Activated T-cell treated with anti-CD3 and anti-CD28 coated beads for 48 hours (primary cell): ENCODE data around the gene C5orf15.
"Not testable (repeated sequence)": the region's sequence is repeated elsewhere in the genome, so short reads cannot be mapped to it uniquely, and the experiment has no call there.

Experiments used
- DNase-seq: peaks from one replicate; pipeline ENCODE4 v3.0.0-alpha.2; 2020; ENCODE audit warnings: low read depth

C5orf15 gene

DNA sequence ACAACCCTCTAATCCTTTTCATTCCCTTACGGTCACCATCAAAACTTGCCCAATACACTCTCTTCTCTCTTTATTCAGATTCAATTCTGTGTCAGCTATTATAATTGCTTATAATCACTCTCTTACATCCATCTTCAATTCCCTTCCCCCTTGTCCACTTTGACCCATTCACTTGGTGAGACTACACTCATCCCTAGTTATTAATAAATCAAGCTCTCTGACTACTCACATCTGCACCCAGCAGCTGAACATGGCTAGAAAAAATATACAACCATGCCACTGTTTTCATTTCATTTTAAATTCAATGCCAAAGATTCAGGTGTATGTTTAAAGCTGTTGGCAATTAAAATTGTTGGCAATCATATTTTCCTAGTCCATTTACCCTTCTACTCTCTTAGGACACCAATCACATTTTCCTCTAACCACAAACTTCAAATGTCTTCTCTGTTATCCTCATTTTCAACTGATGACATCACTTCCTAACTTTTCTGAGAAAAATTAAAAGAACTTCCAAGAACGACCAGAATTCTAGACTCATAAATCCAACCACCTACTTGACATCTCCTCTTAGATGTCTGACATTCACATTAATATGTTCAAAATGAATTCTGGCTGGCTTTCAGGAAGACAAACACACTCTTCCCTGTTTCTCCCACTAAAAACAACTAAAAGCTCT lies 5.5 kb downstream of the C5orf15 start:
- DNase-seq, result no peak

GRCh38 chr5:133962131-133962530 lies 6.3 kb downstream of the C5orf15 start:
- no peak for DNase-seq

DNA sequence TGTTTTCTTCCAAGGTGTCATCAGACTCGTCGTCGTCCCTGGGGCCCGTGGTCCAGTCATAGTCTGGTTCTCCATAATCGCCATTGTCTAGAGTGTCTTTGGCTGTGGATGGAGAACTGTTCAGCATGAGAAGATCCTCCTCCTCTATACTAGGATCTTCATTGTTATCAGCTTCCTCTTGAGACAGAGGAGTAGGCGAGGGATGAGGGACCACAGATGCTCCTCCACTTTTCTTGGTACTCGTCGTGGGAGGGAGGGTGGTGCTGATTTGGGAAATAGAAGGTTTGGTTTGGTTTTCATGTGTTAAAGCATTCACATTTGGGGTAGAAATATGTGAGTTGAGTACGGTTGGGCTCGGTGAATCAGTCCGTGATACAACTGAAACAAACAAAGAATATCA lies 8.8 kb downstream of the C5orf15 start:
- DNase-seq, result no peak

DNA sequence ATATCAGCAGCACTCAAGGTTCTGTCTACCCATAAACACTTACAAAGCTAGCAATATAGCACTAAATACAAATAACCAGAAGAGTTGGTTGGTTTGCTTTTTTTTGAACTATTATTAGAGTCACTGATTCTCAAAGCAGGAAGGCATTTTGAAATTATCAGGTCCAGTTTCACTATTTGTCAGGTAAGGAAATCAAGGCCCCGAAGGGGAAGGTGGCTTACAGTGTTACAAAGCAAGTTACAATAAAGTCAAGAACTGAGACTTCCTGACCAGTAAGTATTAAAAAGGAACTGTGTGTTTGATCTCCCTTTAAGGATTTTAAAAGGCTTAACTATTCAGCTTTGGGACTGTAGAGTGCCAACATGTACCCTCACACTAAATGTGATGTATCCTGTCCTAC lies 10.8 kb downstream of the C5orf15 start:
- DNase-seq, result no peak

GRCh38 chr5:133957080-133957479 lies 11.3 kb downstream of the C5orf15 start:
- DNase-seq, result no peak

GRCh38 chr5:133956196-133956595 lies 12.2 kb downstream of the C5orf15 start:
- DNase-seq, result not testable (repeated sequence)

GRCh38 chr5:133953568-133954145 lies 14.8 kb downstream of the C5orf15 start:
- no peak for DNase-seq

DNA sequence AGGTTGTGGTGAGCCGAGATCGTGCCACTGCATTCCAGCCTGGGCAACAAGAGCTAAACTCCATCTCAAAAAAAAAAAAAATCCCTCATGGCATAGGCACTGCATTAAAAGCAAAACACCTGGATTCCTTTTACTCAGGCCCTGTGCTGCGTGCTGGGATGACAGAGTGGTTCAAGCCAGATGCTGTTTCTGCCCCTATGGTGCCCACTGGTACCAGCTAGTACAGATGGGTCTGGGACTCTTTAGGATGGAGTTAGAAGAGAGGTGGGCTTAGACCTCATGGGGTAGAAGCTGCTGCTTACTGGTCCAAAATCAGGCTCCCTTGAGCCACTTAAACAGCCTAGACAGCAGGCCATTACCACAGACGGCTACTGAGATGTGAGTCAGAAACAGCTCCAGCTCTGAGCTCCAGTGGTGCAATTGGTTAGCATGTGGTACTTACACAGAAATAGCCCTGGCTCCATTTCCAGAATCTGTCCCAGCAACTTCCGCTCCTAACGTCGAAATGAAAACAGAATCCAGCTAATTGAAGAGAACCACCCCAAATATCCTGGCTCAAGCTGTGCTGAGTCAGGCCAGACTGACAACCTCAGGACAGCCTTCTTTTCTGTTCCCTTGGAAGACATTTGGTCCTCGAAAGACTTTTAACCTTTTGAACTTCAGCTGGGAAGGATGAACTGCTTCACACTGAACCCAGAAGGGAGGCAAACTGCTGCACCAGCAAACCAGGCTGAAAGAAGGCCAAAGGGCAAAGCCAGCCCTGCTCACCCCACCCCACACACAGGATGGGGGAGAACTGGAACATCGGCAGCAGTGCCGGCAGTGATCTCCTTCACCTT lies 15.5 kb downstream of the C5orf15 start:
- no peak for DNase-seq

DNA sequence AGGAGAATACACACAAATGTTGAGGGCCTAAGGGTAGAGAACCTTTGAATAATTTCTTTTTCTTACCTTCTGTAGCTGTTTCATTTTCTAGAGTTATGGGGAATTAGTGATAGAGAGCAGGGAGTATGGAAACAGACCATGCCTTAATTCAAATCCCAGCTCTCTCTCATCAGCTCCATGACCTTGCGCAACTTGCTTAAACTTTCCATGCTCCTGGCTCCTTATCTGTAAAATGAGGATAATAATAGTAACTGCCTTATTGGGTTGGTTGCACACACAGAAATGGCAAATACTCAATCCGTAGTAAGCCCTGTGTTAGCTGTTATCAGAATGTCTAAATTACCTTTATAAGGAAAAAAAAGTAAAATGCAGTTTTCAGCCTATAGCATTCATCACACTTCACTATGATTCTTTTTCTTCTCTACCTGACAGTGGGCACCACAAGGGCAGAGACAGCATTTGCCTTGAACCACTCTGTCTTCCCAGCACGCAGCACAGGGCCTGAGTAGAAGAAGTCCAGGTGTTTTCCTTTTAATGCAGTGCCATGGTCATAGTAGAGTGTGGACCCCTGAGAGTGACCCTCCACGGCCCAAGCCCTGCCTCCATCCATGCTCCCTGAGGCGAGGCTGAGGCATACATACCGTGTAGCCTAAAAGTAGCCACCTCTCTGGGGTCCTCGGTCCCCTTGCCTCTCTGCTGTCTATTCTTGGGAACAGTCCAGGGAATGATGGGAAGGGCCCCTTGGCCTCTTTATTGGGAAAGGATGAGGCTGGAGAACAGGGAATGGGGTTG lies 17.4 kb downstream of the C5orf15 start:
- DNase-seq, result no peak

DNA sequence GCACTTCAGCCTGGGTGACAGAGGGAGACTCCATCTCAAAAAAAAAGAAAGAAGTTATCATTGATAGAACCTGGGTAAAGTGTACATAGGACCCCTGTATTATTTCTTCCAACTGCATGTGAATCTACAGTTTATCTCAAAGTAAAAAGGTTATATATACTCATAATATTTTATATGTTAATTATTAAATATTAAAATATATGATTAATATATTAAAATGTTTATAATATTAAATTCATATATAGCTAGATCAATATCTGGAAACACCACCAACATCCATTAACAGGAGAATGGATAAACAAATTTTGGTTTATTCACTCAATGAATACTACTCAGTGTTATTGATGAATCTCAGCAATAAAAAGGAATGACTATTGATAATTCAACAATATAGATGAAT lies 19.7 kb downstream of the C5orf15 start:
- DNase-seq, result no peak

- DNase-seq, result no peak
These were observed 21.0 kb downstream of the C5orf15 start for GRCh38 chr5:133947431-133947841.

DNA sequence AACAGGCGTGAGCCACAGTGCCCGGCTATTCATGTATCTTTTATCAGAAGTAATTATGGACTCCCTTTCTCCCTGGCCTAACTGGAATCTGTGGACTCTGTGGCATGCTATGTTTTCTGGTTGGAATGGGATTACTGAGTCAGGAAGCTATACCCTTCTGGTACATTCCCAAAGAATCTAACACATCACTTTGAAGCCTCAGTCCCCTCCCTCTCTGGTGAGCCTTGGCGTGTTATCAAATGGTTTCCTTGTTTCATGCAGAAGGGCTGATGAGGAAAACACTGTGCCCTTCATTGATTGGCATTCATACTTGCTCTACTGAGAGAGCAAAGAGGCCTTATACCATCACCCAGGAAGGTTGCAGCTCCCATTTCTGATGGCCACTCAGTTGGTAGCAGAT lies 22.9 kb downstream of the C5orf15 start:
- DNase-seq, result no peak

DNA sequence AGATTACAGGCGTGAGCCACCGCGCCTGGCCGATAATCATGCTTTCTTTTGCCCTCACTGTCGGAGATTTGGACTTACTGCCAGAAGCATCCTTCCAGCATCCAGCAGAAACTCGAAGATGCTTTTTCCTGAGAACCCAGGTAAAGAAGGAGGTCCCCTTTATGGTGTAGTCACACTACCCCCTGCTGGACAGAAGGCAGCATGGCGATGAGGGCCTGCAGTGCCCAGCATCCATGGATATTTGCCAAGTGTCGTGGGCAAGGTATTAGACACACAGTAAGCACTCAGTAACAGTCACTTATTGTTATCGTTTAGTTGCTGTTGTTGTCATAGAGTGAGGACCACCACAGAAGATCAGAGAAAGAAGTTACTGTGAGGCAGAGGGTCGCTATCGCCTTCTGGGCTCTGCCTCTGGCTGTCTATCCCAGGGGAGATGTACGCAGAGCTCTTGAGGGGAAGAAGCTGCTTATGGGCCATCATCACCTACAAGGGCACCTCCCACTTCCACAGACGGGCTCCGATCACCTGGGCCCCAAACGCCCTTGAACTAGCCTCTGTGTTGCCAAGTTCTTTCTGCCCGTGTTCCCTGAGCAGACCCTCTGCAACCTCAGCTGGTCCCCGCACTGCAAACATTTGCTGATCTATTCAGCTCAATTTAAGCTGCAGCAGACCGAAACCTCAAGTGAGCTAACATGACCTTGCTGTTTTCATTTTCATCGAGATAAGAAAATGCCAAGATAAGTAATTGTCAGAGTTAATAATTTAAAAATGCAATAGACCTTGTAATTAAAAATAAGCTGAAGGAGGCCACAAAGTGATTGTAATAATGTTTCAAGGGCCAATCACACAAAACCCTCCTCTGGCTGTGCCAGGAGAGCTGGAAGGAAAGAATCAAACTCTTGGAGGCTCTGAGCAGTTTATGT lies 23.9 kb downstream of the C5orf15 start:
- peak; percentile 42 for DNase-seq

DNA sequence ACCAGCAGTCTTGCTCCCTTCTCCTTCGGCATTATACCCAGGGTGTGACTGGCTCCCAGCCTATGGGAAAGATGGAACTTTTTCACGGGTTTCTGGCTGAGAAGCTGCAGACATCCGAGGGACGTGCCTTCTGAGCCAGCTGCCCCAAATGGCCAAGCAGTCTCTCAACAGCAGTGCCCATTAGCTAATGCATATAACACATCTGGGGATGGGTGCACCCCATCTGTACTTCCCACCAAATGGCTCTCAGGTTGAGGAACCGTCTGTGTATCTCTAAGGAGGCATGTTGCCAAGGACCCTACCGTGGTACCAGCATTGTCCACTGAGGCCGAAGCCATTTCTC lies 25.0 kb downstream of the C5orf15 start:
- no peak for DNase-seq

DNA sequence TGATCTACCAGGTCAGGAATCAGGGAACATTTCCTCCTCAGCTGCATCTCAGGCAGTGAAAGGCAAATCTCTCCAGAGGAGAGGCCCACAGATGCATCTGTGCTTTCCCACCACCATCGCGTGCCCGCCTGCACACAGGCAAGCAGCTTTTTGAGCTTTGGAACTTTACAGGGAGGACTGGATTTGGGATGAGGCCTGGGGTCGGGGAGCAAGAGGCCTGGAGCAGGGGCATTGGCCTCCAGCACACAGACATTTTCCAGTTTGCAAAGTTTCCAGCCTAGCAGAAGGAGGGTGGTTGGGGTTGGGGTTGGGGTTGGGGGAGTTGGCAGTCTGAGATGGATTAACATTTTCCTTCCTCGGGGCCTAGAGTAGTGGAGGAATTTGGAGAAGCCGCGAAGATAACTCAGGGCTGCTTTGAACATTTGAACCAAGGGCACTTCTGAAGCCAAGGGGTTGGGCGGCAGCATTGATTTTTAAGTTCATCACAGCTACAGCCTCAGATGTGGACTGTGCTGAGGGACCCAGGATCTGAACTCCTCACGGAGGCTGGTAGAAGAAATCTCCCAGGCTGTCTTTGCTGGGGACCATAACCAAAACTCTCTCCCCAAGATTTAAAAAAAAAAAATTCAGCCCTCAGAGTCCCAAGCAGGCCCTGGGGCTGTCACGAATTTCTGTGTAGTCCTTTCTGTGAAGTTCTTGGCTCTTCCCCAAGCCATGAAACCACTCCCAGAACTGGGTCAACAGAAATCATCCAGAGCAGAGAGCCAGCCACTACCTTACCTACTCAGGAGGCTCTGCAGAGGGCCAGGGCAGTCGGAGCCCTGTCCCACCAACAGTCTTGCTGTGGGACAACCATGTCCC lies 25.6 kb downstream of the C5orf15 start:
- DNase-seq, result no peak

DNA sequence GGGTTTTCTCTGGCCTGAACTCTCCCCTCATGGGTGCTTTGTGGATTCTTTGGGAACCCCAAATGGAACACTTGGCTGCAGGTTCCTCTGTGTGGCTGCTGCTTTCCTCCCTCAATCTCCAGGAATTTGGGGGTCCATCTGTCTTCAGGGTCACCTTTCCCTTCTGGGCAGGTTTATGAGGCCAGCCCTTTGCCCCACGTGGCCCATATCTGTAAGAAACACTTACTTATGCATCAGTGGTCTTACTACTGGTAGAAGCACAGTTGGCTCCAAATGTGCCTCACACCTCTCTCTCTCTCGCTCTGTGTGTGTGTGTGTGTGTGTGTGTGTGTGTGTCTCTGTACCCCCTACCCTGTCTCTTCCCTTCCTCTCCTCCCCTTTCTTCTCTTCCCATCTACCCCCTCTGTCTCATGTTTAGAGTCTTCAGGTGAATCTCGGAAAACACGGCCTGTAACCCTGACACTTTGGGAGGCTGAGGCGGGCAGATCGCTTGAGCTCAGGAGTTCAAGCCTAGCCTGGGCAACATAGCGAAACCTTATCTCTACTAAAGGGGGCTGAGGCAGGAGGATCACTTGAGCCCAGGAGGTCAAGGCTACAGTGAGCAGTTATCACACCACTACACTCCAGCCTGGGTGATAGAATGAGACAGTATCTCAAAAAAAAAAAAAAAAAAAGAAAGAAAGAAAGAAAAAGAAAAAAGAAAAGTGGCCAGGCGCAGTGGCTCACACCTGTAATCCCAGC lies 26.8 kb downstream of the C5orf15 start:
- no peak for DNase-seq

DNA sequence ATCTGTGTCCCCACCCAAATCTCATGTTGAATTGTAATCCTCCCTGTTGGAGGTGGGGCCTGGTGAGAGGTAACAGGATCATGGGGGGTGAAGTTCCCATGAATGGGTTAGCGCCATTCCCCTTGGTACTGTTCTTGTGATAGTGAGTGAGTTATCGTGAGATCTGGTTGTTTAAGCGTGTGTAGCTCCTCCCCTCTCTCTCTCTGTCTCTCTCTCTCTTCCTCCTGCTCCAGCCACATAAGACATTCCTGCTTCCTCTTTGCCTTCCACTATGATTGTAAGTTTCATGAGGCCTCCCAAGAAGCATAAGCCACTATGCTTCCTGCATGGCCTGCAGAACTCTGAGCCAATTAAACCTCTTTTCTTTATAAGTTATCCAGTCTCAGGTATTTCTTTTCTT lies 28.8 kb downstream of the C5orf15 start:
- no peak for DNase-seq

DNA sequence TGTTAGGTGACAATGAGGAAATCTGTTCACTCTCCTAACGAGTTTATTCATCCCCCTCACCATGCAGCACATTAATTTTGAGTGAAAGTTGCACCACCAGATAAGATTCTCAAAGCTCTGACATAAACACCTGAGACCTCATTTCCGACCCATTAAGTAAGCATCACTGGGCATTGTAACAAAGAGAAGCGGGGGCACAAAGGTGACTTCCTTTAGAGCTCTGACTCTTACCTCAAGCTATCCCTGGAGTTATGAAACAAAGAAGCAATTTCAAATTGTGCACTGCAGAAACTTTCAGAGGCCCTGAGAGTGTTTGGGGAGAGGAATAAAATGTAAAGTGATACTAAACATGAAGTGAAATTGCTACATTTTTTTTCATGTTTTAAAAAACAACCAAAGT lies 29.5 kb downstream of the C5orf15 start:
- no peak for DNase-seq

GRCh38 chr5:133938039-133938821 lies 30.2 kb downstream of the C5orf15 start:
- DNase-seq, result no peak
